ENCODE data around the gene CMTM5.
"Not testable (repeated sequence)": the region's sequence is repeated elsewhere in the genome, so short reads cannot be mapped to it uniquely, and the experiment has no call there.

CMTM5 gene

DNA sequence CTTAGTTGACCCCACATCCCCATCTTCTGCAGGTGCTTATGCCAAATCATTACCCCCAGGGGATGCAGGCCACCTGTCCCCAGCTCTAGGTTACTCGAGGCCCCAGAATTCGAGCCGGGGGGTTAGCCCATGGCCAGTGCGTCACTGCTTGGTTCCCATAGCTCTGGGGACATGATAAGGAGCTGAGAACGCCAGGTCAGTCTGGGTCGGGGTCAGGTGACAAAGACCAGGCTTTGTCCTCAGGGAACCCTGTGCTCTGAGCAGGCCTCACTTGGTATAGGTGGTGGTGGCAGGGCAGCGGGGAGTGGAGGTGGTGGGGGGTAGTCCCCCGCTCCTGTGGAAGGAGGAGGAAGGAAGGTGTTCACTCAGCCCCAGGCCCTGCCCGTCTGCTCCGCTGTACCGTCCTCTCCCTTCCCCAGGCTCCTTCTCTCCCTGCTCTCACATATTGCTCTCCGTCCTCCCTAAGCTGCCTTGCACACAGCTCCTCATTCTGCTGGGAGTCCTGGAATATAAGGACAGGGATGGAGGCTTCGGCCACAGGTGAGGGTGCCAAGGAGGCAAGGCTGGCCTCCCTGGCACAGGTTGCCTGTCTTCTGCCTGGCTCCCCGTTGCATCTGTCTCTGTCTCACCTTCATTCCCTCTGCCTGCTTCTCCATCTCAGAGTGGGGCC is 33.3 kb downstream of the CMTM5 start:
- H3K36me3 Mint-ChIP-seq = no peaks in the 10 kb centered on the region
- no peak overlapping the region for H3K4me3 Mint-ChIP-seq
- peak overlapping the region; percentile 5 for H3K27ac Mint-ChIP-seq

DNA sequence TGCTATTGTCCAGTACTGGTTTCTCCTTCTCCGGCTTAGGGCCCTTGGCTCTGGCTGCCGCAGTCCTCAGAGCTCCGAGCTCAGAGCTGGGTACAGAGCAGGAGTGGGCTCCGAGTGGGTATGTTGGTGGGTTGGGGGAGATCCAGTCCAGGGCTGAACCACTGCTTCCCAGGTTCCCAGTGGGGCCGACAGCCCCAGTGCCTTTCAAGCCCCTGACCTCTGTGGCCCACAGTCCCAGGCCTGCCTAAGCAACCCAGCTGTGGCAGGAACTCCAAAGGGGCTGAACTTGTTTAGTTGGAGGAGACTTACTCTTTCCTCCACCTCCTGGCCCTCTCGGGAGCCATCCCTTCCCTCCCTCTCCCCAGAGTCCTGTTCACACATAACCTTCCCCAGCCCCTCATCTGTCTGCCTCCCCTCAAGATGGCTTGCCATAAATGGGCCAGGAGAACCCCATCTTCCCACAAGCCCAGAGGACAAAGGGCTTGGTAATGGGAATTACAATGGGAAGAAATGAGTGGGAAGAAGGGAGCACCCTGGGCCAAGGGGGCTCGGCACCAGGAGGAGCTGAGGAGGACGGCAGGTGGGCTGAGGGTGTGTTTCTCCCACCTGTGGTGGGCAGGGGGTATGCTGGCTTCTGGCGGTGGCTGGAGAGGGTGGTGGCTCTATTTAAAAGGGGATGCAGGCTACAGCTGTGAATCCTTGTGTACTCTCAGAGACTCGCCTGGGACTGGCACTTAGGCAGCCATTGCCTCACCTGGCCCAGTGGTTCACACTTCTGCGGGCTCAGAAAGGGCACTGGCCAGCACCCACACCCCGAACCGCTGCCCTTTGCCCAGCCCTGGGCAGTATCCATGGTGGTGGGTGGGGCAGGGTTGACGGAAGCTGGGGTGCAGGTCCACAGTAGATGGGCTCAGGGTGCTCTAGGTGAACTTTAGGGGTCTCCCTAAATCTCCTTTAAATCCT is 35.0 kb downstream of the CMTM5 start:
- Mint-ChIP-seq H3K4me3 (no peak overlapping the region), H3K27ac (peak overlapping the region; percentile 55), H3K36me3 (no peaks in the 10 kb centered on the region), H3K9me3 (no peaks in the 10 kb centered on the region), H3K4me1 (peaks cover 8% of the 10 kb centered on the region)
- DNase-seq (ENCODE audit: low spot score in 2 of 2) = no peak
- ATAC-seq = no peak

More for the DNA sequence above, 33.3 kb downstream of the CMTM5 start:
- H3K4me1 Mint-ChIP-seq = peaks cover 8% of the 10 kb centered on the region
- no peaks in the 10 kb centered on the region for H3K9me3 Mint-ChIP-seq
- no peak for DNase-seq (ENCODE audit: low spot score in 2 of 2)
- ATAC-seq = no peak

DNA sequence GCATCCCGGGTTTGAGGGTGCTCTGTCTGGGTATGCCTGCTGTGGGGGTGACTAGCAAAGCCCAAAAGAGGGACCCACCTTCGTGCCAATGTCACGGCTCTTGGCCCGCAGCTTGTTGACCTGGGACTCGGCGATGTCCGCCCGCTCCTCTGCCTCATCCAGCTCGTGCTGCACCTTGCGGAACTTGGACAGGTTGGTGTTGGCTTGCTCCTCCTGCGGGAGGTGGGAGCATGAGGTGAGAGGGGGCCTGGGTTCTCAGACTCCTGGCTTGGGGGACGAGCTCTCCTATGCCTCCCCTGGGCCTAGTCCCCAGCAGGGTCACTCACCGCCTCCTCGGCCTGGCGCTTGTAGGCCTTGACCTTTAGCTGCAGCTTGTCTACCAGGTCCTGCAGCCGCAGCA is 36.8 kb downstream of the CMTM5 start:
- no peak overlapping the region for H3K27ac Mint-ChIP-seq
- H3K9me3 Mint-ChIP-seq = no peaks in the 10 kb centered on the region
- DNase-seq (ENCODE audit: low spot score in 2 of 2) = no peak
- H3K4me3 Mint-ChIP-seq = no peak overlapping the region
- peaks cover 5% of the 10 kb centered on the region for H3K4me1 Mint-ChIP-seq
- ATAC-seq = no peak
- H3K36me3 Mint-ChIP-seq = no peaks in the 10 kb centered on the region

DNA sequence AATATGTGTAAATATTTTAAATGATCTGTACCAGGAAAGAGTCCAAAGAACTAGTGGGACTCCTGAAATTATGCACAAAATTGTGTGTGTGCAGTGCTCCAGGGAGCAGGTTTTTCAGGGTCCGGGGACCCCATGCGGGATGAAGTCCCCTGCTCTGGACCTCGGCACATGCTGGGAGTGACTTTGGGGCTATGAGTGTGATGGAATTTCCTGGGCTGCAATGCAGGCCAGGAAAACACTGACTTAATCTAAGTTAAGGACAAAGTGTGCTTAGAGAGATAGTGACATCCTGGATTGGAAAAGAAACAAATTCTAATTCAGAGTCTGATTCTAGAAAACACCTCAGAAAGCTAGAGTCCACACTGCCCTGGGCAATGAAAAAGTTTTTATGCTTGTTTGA is 37.4 kb downstream of the CMTM5 start:
- Mint-ChIP-seq H3K4me1 (no peaks in the 10 kb centered on the region), H3K36me3 (no peaks in the 10 kb centered on the region), H3K9me3 (no peaks in the 10 kb centered on the region), H3K4me3 (no peak overlapping the region), H3K27ac (peak overlapping the region; percentile 57)
- ATAC-seq = no peak
- no peak for DNase-seq (ENCODE audit: low spot score in 2 of 2)

DNA sequence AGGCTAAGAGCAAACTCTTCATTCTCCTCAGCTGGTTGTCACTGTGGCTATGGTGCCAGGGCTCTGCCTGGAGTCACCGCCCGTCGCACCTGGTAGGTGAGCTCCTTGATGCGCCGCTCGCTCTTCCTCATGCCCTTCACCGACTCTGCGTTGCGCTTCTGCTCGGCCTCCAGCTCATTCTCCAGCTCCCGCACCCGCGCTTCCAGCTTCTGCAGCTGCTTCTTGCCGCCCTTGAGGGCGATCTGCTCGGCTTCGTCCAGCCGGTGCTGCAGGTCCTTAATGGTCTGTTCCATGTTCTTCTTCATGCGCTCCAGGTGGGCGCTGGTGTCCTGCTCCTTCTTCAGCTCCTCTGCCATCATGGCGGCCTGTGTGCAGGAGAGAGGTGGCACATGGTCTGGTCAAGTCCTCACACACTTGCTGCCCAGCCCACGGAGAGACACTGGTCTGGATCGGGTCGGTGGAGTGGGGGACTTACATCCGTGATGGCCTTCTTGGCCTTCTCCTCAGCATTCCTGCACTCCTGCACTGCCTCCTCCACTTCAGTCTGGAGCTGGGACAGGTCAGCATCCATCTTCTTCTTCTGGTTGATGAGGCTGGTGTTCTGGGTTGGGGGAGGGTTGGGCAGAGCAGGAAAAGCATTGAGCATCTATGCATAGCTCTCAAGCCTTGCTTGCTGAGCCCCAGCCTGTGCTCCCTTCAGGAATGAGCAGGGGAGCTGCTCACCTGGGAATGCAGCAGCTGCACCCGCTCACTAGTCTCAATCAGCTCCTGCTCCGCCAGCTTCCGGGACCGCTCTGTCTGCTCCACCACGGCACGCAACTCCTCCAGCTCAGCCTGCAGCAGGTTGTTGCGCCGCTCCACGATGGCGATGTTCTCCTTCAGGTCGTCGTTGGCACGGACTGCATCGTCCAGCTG is 38.3 kb downstream of the CMTM5 start:
- no peak overlapping the region for H3K4me3 Mint-ChIP-seq
- peak overlapping the region; percentile 57 for H3K27ac Mint-ChIP-seq
- no peaks in the 10 kb centered on the region for H3K4me1 Mint-ChIP-seq
- no peaks in the 10 kb centered on the region for H3K36me3 Mint-ChIP-seq
- ATAC-seq (no peak), DNase-seq (ENCODE audit: low spot score in 2 of 2) (no peak)
- no peaks in the 10 kb centered on the region for H3K9me3 Mint-ChIP-seq

DNA sequence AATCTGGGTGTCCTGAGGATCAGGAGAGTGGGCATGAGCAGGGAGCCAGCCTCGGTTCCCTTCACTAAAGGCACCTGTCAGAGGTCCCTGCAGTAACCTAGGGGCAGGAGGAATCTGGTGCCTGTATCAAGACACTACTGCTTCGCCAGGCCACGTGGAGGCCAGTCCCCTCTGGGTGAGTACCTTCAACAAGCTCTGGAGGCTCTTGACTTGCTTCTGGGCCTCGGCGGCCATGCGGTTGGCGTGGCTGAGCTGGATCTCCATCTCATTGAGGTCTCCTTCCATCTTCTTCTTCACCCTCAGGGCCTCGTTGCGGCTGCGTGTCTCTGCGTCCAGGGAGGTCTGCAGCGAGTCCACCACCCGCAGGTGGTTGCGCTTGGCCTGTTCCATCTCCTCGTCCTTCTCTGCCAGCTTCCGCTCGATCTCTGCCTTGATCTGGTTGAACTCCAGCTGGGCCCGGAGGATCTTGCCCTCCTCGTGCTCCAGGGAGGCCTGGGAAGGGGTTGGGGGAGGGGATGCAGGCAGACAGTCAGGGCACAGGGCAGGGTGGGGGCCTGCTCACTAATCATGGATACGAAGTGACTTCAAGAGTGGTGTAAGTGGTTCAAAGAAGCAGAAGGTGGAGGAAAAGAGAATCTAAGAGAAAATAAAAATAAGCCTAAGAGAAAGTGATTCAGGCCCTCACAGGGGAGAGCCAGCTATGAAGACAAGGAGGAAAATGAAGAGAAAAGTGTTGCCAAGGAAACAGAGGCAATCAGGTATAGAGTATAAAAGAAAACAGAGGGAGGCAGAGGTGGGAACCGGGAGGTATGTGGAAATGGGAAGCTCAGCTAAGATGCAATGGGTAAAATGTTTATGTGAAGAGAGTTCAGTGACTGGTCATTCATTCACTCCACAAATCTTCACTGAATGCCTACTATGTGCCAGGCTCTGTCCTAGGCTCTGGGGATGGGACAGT is 39.3 kb downstream of the CMTM5 start:
- Mint-ChIP-seq H3K4me3 (no peak overlapping the region), H3K36me3 (no peaks in the 10 kb centered on the region), H3K4me1 (no peaks in the 10 kb centered on the region), H3K9me3 (no peaks in the 10 kb centered on the region), H3K27ac (no peak overlapping the region)
- ATAC-seq (no peak), DNase-seq (ENCODE audit: low spot score in 2 of 2) (no peak)

DNA sequence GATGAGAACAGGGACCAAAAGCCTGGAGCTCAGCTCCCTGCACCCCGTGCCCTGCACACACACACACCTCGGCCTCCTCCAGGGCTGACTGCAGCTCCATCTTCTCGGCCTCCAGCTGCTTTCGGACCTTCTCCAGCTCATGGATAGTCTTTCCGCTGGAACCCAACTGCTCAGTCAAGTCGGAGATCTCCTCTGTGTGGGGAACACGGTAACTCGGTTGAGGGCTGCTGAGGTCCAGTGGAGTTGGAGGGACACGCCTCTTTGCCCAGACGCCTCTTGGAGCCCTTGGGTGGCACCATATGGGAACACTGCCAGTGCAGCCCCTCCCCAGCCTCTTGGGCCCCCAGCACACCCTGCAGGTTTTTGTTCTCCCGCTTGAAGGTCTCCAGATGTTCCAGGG is 40.0 kb downstream of the CMTM5 start:
- peaks cover 2% of the 10 kb centered on the region for H3K4me1 Mint-ChIP-seq
- no peak overlapping the region for H3K4me3 Mint-ChIP-seq
- H3K9me3 Mint-ChIP-seq = no peaks in the 10 kb centered on the region
- H3K36me3 Mint-ChIP-seq = no peaks in the 10 kb centered on the region
- DNase-seq (ENCODE audit: low spot score in 2 of 2) (no peak), ATAC-seq (no peak)
- H3K27ac Mint-ChIP-seq = no peak overlapping the region

DNA sequence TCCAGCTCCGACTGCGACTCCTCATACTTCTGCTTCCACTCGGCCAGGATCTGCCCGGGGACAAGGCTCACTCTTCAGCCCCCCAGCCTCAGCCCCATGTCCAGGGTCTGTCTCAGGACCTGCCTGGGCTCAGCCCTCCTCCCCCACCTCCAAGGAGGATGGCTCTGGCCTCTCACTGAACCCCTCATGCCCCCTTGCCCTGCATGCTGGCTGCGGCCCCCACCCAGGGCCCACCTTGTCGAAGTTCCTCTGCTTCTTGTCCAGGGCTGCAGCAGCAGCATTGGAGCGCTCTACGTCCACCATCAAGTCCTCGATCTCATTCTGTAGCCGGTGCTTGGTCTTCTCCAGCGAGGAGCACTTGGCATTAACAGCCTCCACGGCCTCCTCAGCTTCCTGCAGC is 40.4 kb downstream of the CMTM5 start:
- not testable (repeated sequence) for DNase-seq (ENCODE audit: low spot score in 2 of 2); H3K4me3 Mint-ChIP-seq; ATAC-seq; H3K9me3 Mint-ChIP-seq; H3K27ac Mint-ChIP-seq; H3K4me1 Mint-ChIP-seq; H3K36me3 Mint-ChIP-seq

DNA sequence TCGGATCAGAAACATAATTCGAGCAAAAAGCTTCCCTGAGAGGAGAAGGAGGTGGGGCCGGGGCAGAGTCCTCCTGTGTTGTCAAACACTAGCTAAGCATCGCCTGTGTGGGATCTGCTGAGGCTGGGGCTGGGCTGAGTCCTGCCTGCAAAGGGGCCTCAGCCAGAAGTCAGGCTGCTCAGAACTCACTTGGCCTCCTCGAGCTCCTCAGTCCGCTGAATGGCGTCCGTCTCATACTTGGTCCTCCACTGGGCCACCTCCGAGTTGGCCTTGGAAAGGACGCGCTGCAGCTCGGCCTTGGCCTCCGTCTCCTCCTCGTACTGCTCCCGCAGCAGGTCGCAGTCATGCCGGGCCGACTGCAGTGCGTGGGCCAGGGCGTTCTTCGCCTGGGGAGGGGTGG is 41.2 kb downstream of the CMTM5 start:
- no peak for DNase-seq (ENCODE audit: low spot score in 2 of 2)
- Mint-ChIP-seq H3K36me3 (no peaks in the 10 kb centered on the region), H3K4me3 (no peak overlapping the region), H3K4me1 (peaks cover 7% of the 10 kb centered on the region), H3K9me3 (no peaks in the 10 kb centered on the region), H3K27ac (no peak overlapping the region)
- ATAC-seq = no peak

DNA sequence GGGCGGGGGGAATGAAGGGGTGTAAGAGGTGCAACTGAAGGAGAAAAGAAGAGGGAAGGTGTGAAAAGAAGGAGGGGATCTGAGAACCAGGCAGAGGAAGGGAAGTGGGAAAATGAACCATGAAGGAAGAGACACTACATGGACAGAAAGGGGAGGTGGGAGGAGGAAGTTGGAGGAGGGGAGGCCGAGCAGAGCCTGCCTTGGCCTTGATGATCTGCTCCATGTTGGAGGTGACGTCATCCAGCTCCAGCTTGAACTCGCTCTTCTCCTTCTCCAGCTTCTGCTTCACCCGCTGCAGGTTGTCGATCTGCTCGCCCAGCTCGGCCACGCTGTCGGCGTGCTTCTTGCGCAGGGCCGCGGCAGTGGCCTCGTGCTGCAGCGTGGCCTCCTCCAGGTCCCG is 42.8 kb downstream of the CMTM5 start:
- not testable (repeated sequence) for H3K4me1 Mint-ChIP-seq; H3K9me3 Mint-ChIP-seq; H3K4me3 Mint-ChIP-seq; ATAC-seq; DNase-seq (ENCODE audit: low spot score in 2 of 2); H3K36me3 Mint-ChIP-seq
- H3K27ac Mint-ChIP-seq = peak overlapping the region; percentile 58

DNA sequence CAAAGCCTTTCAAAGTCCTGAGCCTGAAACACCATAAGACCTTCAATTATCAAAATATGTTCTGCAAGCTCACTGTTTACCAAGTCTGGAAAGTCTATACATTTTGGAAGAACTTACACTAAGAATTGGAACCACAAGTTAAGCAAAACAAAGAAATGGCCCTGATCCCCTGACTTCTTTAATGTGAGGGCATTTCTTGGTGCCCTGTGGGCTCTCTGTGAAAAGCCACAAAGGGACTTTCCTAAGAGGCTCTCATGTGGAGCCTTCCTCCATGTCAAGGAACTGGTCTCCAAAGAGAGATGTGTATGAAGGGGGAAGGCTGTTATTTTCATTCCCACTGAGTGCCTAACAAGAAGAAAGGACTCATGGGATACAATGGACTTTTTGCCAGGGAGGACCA is 44.7 kb downstream of the CMTM5 start:
- ATAC-seq (peak; percentile 90), DNase-seq (ENCODE audit: low spot score in 2 of 2) (peak; percentile 8 to 67)
- Mint-ChIP-seq H3K36me3 (no peaks in the 10 kb centered on the region), H3K4me3 (peak overlapping the region; percentile 20), H3K9me3 (no peaks in the 10 kb centered on the region), H3K4me1 (peaks cover 7% of the 10 kb centered on the region), H3K27ac (peak overlapping the region; percentile 89)

DNA sequence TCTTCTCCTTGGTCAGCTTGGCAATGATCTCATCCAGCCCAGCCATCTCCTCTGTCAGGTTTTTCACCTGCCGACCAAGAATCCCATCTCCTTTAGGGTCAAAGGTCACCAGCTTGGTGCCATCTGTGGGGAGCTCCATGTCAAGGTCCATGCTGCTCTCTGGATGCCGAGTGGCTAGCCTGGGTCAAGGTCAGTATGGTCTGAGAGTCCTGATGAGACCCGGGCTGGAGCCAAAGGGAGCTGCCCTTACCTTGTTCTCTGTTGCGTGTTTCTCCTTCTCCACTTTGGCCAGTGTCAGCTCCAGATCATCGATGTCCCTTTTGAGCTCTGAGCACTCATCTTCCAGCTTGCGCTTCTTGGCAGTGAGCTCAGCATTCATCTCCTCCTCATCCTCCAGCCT is 46.8 kb downstream of the CMTM5 start:
- Mint-ChIP-seq H3K4me3 (no peak overlapping the region), H3K9me3 (no peaks in the 10 kb centered on the region), H3K4me1 (peaks cover 7% of the 10 kb centered on the region), H3K36me3 (no peaks in the 10 kb centered on the region), H3K27ac (peak overlapping the region; percentile 89)
- DNase-seq (ENCODE audit: low spot score in 2 of 2) (no peak), ATAC-seq (no peak)

DNA sequence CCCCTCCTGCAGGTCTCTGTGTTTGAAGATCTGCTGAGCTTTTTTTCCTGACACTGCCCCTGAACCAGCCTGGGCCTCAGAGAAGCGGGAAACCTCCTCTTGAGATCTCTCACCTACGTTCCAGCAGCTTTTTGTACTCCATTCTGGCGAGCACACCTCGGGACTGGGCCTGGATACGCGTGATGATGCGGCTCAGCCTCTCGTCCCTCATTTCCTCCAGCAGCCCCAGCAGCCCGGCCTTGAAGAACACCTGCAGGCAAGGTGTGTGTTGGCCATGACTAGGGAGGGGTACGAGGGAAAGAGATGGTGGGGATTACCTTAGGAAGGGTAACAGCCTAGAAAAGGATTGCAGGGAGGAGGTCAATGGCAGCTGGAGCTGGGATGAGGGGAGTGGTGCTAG is 48.3 kb downstream of the CMTM5 start:
- Mint-ChIP-seq H3K9me3 (no peaks in the 10 kb centered on the region), H3K4me1 (peaks cover 7% of the 10 kb centered on the region), H3K36me3 (no peaks in the 10 kb centered on the region), H3K4me3 (no peak overlapping the region), H3K27ac (no peak overlapping the region)
- DNase-seq (ENCODE audit: low spot score in 2 of 2) (no peak), ATAC-seq (no peak)

DNA sequence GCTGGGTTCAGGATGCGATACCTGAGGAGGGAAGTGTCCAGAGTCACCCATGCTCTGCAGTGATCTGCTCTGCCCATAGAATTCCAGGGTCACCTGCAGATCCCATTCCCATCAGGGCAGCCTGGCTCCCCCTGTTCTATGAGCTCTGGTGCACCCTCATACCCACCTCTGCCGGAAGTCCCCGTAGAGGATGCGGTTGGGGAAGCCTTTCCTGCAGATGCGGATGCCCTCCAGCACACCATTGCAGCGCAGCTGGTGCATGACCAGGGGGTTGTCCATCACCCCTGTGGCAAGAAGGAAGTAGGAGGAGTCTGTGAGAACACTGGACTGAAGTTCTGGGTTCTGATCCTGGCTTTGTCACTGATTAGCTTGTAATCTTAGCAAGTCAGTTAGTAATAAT is 49.0 kb downstream of the CMTM5 start:
- H3K4me3 Mint-ChIP-seq; H3K36me3 Mint-ChIP-seq; ATAC-seq; H3K27ac Mint-ChIP-seq; H3K9me3 Mint-ChIP-seq; DNase-seq (ENCODE audit: low spot score in 2 of 2); H3K4me1 Mint-ChIP-seq: not testable (repeated sequence)

Data from stimulated activated effector memory CD8-positive, alpha-beta T cell treated with anti-CD3 and anti-CD28 coated beads, Interleukin-12 subunit alpha, Interleukin-12 subunit beta, amount 100 ng/mL, for 72 hours (primary cell).